Fibroblast of the aortic adventitia (primary cell): ENCODE measurements around the gene WNK2. TPM values are rescaled to one million over a fixed set of nuclear protein-coding genes. Genes with fewer than 3 reads are reported as not detected.

Source experiments
- DNase-seq: peaks from one replicate; pipeline ENCODE4 v3.0.0-alpha.2; 2010; ENCODE audit warnings: low read depth
- H3K4me3 ChIP-seq: 2 replicates; pipeline ENCODE4 v1.5.1; 2011; ENCODE audit warnings: low read depth, mild to moderate bottlenecking, control low read depth, low read length, moderate library complexity
- CTCF ChIP-seq: IDR thresholded peaks from 2 replicates; pipeline ENCODE4 v1.5.1; 2011; ENCODE audit warnings: mild to moderate bottlenecking, low read length, control low read depth, inconsistent platforms; ENCODE audit not compliant: insufficient read depth
- total RNA-seq: library from RNA; depleted of rRNA; stranded (reverse); fragments of >200 nt; gene quantifications from 2 replicates; pipeline ENCODE4 v1.2.3, GENCODE V29; 2012; ENCODE audit warnings: low replicate concordance

The WNK2 gene
- total RNA-seq, 1 donor, result not detected

GRCh38 chr9:93187047-93187446 is 3.1 kb downstream of the WNK2 start:
- no peak for DNase-seq
- no peak for TF ChIP-seq CTCF
- no peak overlapping the region for H3K4me3 ChIP-seq

GRCh38 chr9:93187574-93187973 is 3.6 kb downstream of the WNK2 start:
- no peak for DNase-seq
- TF ChIP-seq CTCF, result no peak
- H3K4me3 ChIP-seq, result no peak overlapping the region

- no peak overlapping the region for H3K4me3 ChIP-seq
- TF ChIP-seq CTCF, result no peak
- no peak for DNase-seq
Observed at GRCh38 chr9:93188426-93189368, 4.8 kb downstream of the WNK2 start.

GRCh38 chr9:93189369-93190132 is 5.6 kb downstream of the WNK2 start:
- no peak for DNase-seq
- no peak overlapping the region for H3K4me3 ChIP-seq
- no peak for TF ChIP-seq CTCF

GRCh38 chr9:93190133-93190525 is 6.2 kb downstream of the WNK2 start:
- no peak overlapping the region for H3K4me3 ChIP-seq
- DNase-seq, result no peak
- TF ChIP-seq CTCF, result no peak

GRCh38 chr9:93190656-93191353 is 6.9 kb downstream of the WNK2 start:
- H3K4me3 ChIP-seq, result no peak overlapping the region
- TF ChIP-seq CTCF, result no peak
- DNase-seq, result no peak
